SU-DHL-6 (cell line): ENCODE data around the gene GREM1.

Experiments
- H2AFZ ChIP-seq: fragments of 200-600 bp; sonication (generic); 2 replicates; pipeline ENCODE4 v1.6.1; 2014; ENCODE audit warnings: low read depth, mild to moderate bottlenecking, moderate library complexity, mixed read lengths, antibody characterized with exemption, low read length; ENCODE audit not compliant: severe bottlenecking
- H3F3A ChIP-seq: fragments of 200-600 bp; shearing (Covaris generic); 2 replicates; pipeline ENCODE4 v1.6.0; 2016; ENCODE audit warnings: antibody characterized with exemption, mild to moderate bottlenecking; ENCODE audit not compliant: insufficient read depth
- H3K27ac ChIP-seq: fragments of 200-600 bp; sonication (generic); 2 replicates; pipeline ENCODE4 v1.5.1; 2016; ENCODE audit warnings: low read depth, mild to moderate bottlenecking, low read length, moderate library complexity, mixed read lengths
- H3K27me3 ChIP-seq: fragments of 200-600 bp; sonication (generic), shearing (Covaris generic); 2 replicates; pipeline ENCODE4 v1.6.0; 2014; ENCODE audit warnings: mild to moderate bottlenecking, low read length
- H3K36me3 ChIP-seq: fragments of 200-600 bp; sonication (generic); 2 replicates; pipeline ENCODE4 v1.6.1; 2014; ENCODE audit warnings: mild to moderate bottlenecking, low read length, mixed read lengths
- H3K4me2 ChIP-seq: fragments of 300-600, 200-600 bp; shearing (Covaris generic), sonication (generic); 2 replicates; pipeline ENCODE4 v1.6.0; 2014; ENCODE audit warnings: low read length, low read depth, mild to moderate bottlenecking; ENCODE audit not compliant: poor library complexity, severe bottlenecking
- H3K4me3 ChIP-seq: fragments of 200-600 bp; sonication (generic); 2 replicates; pipeline ENCODE4 v1.5.1; 2014; ENCODE audit warnings: antibody characterized with exemption, low read length, mild to moderate bottlenecking, mixed read lengths; ENCODE audit not compliant: insufficient read depth, poor library complexity, severe bottlenecking
- H3K79me2 ChIP-seq: fragments of 200-600 bp; sonication (generic); 2 replicates; pipeline ENCODE4 v1.6.1; 2014; ENCODE audit warnings: mild to moderate bottlenecking, low read length, moderate library complexity; ENCODE audit not compliant: insufficient read depth
- H3K9ac ChIP-seq: fragments of 200-600 bp; sonication (generic); 2 replicates; pipeline ENCODE4 v1.7.0; 2014; ENCODE audit warnings: mild to moderate bottlenecking, low read length
- H3K9me2 ChIP-seq: fragments of 200-600 bp; sonication (generic); replicated peaks from 2 replicates; pipeline ENCODE4 v1.6.1; 2014; ENCODE audit warnings: low read length; ENCODE audit not compliant: insufficient read depth
- H3K9me3 ChIP-seq: fragments of 200-600 bp; sonication (generic); 2 replicates; pipeline ENCODE4 v1.6.1; 2014; ENCODE audit warnings: low read length, mixed read lengths; ENCODE audit not compliant: insufficient read depth
- H4K20me1 ChIP-seq: fragments of 200-600 bp; sonication (generic); 2 replicates; pipeline ENCODE4 v1.6.1; 2014; ENCODE audit warnings: low read depth, mild to moderate bottlenecking, antibody characterized with exemption, low read length, moderate library complexity, mixed read lengths
- EZH2phosphoT487 ChIP-seq: fragments of 200-600 bp; sonication (generic), shearing (Covaris generic); conservative IDR thresholded peaks from 2 replicates; pipeline ENCODE4 v1.6.1; 2018; ENCODE audit warnings: mild to moderate bottlenecking, antibody characterized with exemption, low read length, moderate library complexity, mixed read lengths
- TF ChIP-seq, protein P1 (sequence below): fragments of 200-600 bp; sonication (generic); IDR thresholded peaks from one replicate; pipeline ENCODE4 v1.5.1; 2017; ENCODE audit warnings: antibody characterized with exemption, mild to moderate bottlenecking, low read length, moderate library complexity; ENCODE audit not compliant: insufficient read depth, poor library complexity, severe bottlenecking

The GREM1 gene

DNA sequence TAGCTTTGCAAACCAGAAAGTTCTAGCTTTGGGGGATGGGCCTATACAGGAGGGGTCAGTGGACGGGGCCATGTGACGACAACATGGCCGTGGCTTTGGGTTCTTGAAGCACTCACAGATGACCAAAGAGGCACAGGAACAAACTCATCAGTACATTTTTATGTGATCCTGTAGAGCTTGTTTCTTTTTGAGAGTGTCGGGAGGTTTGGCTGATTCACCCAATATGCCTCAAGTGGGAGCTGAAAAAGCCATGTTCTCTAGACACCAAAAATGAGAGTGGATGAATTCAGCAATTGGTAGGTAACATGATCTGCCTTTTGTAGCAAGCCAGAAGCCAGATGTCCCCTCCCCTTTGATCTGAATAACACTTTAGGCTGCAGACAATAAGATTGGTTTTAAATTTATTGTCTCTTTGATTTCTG lies 30.1 kb downstream of the GREM1 start:
- TF ChIP-seq EZH2phosphoT487, result no peak
- TF ChIP-seq, protein P1, sequence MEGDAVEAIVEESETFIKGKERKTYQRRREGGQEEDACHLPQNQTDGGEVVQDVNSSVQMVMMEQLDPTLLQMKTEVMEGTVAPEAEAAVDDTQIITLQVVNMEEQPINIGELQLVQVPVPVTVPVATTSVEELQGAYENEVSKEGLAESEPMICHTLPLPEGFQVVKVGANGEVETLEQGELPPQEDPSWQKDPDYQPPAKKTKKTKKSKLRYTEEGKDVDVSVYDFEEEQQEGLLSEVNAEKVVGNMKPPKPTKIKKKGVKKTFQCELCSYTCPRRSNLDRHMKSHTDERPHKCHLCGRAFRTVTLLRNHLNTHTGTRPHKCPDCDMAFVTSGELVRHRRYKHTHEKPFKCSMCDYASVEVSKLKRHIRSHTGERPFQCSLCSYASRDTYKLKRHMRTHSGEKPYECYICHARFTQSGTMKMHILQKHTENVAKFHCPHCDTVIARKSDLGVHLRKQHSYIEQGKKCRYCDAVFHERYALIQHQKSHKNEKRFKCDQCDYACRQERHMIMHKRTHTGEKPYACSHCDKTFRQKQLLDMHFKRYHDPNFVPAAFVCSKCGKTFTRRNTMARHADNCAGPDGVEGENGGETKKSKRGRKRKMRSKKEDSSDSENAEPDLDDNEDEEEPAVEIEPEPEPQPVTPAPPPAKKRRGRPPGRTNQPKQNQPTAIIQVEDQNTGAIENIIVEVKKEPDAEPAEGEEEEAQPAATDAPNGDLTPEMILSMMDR, result no peak
- H4K20me1 ChIP-seq, result no peaks in the 10 kb centered on the region
- H3K4me3 ChIP-seq, result no peak overlapping the region
- H3K27me3 ChIP-seq, result no peaks in the 10 kb centered on the region
- no peaks in the 10 kb centered on the region for H3K9me2 ChIP-seq
- H3K79me2 ChIP-seq, result no peaks in the 10 kb centered on the region
- H3K9me3 ChIP-seq, result no peaks in the 10 kb centered on the region
- H3K4me2 ChIP-seq, result no peak overlapping the region
- H3K27ac ChIP-seq, result no peak overlapping the region
- H3K36me3 ChIP-seq, result no peaks in the 10 kb centered on the region
- H2AFZ ChIP-seq, result no peak overlapping the region
- H3F3A ChIP-seq, result no peaks in the 10 kb centered on the region
- no peak overlapping the region for H3K9ac ChIP-seq

DNA sequence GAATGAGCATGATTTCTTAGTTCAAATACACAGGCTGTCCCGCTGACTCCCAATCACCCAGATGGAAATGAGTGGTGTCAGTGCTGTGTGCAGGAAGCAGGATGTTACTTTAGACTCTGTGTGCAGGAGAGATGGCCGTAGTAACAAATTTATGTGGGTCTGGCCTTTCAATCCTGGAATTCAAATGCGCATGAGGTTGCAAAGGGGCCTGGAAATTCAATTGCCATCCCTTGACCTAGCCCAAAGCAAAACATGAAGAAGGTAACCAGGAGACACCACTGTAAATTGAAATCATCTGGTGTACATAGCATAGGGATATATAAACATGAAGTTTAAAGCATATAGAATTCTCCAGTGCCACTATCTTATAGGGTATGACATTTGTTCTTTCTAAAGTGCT lies 33.2 kb downstream of the GREM1 start:
- H3K9me3 ChIP-seq, result no peaks in the 10 kb centered on the region
- H3K4me3 ChIP-seq, result no peak overlapping the region
- H2AFZ ChIP-seq, result no peak overlapping the region
- TF ChIP-seq EZH2phosphoT487, result no peak
- TF ChIP-seq, protein P1, result no peak
- no peaks in the 10 kb centered on the region for H3K79me2 ChIP-seq
- no peak overlapping the region for H3K4me2 ChIP-seq
- no peaks in the 10 kb centered on the region for H3K9me2 ChIP-seq
- no peaks in the 10 kb centered on the region; the same call in 1 of the 2 replicates for H3K36me3 ChIP-seq
- no peaks in the 10 kb centered on the region for H3F3A ChIP-seq
- H3K9ac ChIP-seq, result no peak overlapping the region
- no peak overlapping the region for H3K27ac ChIP-seq
- H4K20me1 ChIP-seq, result no peaks in the 10 kb centered on the region
- H3K27me3 ChIP-seq, result no peaks in the 10 kb centered on the region

DNA sequence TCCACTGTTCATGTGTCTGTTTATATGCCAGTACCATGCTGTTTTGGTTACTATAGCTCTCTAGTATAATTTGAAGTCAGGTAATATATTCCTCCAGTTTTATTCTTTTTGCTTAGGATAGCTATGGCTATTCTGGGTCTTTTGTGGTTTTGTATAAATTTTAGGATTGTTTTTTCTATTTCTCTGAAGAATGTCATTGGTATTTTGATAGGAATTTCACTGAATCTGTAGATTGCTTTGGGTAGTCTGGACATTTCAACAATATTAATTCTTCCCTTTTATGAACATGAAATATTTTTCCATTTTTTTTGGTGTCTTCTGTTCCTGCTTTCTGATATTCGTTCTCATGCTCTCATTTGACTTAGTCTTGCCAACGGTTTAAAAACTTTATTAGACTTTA lies 39.6 kb downstream of the GREM1 start:
- H3K27me3 ChIP-seq, result no peaks in the 10 kb centered on the region
- H4K20me1 ChIP-seq, result no peaks in the 10 kb centered on the region
- H3K9me2 ChIP-seq, result no peaks in the 10 kb centered on the region
- H2AFZ ChIP-seq, result no peak overlapping the region
- H3K9ac ChIP-seq, result no peak overlapping the region
- no peak overlapping the region for H3K27ac ChIP-seq
- H3K9me3 ChIP-seq, result no peaks in the 10 kb centered on the region
- H3K79me2 ChIP-seq, result no peaks in the 10 kb centered on the region
- no peak overlapping the region for H3K4me3 ChIP-seq
- no peak for TF ChIP-seq EZH2phosphoT487
- TF ChIP-seq, protein P1, result no peak
- no peaks in the 10 kb centered on the region for H3F3A ChIP-seq
- H3K4me2 ChIP-seq, result no peak overlapping the region
- H3K36me3 ChIP-seq, result no peaks in the 10 kb centered on the region; the same call in 1 of the 2 replicates

DNA sequence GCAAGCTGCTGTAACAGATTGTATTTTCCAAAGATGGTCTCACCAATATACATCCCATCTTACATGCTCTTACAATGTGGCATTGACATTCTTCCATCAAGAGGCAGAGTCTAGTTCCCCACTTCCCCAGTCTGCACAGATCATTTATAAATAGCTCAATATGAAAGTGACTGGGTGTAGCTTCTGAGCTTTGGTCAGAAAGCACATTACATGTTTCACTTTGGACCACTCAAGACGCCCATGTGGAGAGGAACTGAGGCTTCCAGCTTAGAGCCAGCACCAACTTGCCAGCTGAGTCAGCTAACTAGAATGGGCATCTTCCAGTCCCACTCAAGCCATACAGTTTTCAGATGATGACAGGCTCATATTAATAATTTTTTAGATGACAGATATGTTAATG lies 45.5 kb downstream of the GREM1 start:
- Histone ChIP-seq H3K4me2 (no peak overlapping the region), H3K27ac (no peak overlapping the region), H4K20me1 (no peaks in the 10 kb centered on the region; the same call in 1 of the 2 replicates), H3K9me3 (no peaks in the 10 kb centered on the region), H3K4me3 (no peak overlapping the region), H3K79me2 (no peaks in the 10 kb centered on the region), H2AFZ (no peak overlapping the region), H3K9ac (no peak overlapping the region), H3K9me2 (no peaks in the 10 kb centered on the region), H3K36me3 (no peaks in the 10 kb centered on the region), H3K27me3 (no peaks in the 10 kb centered on the region), H3F3A (no peaks in the 10 kb centered on the region)
- TF ChIP-seq, protein P1, result no peak
- TF ChIP-seq EZH2phosphoT487, result no peak
